Testis (tissue), 2 donors: ENCODE results near the gene ST3GAL5.

Experiments used
- POLR2A ChIP-seq: fragments of 450-650 bp; IDR thresholded peaks from one replicate; pipeline ENCODE4 v1.6.1; 2017; ENCODE audit warnings: antibody characterized with exemption, mild to moderate bottlenecking, moderate library complexity
- TF ChIP-seq, protein P1 (sequence below), 3 experiments: fragments of 450-650 bp in 2 of 3; fragments of 200-600 bp in 1 of 3; sonication (generic) in 1 of 3; IDR thresholded peaks; one replicate each; pipeline ENCODE4 v1.5.1; 2016 to 2019; ENCODE audit warnings: antibody characterized with exemption in 3 of 3, mild to moderate bottlenecking in 2 of 3, moderate library complexity in 1 of 3

DNA sequence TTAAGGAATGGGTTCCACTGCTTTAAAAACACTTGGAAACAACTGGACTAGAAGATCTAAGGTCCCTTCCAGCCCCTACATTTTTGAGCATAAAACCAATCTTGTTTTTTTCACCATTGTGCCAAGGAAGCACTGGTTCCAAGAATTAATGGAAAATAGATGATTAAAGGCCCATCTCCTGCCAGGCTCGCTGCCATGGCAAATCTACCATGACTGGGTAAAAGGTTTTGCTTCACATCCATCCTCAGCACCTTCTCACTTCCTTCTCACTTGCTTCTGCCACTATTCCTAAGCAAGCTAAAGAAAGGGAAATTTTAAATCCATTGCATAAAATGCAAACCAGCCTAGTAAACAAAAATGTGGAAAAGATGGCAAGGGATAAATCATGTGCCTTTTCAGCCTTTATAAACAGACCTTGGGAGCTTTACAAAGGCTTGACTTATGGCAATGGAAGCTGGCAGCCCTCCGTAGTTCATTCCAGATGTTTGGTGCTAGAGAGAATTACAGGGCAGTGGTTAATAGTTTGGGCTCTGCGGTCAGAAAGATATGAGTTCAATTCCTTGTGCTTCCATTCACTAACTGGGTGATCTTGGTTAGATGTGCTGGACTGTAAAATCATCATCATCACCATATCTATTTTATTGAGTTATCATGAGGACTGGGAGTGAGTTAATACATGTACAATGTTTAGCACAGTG, 27.0 kb upstream of the ST3GAL5 start:
- TF ChIP-seq, protein P1, sequence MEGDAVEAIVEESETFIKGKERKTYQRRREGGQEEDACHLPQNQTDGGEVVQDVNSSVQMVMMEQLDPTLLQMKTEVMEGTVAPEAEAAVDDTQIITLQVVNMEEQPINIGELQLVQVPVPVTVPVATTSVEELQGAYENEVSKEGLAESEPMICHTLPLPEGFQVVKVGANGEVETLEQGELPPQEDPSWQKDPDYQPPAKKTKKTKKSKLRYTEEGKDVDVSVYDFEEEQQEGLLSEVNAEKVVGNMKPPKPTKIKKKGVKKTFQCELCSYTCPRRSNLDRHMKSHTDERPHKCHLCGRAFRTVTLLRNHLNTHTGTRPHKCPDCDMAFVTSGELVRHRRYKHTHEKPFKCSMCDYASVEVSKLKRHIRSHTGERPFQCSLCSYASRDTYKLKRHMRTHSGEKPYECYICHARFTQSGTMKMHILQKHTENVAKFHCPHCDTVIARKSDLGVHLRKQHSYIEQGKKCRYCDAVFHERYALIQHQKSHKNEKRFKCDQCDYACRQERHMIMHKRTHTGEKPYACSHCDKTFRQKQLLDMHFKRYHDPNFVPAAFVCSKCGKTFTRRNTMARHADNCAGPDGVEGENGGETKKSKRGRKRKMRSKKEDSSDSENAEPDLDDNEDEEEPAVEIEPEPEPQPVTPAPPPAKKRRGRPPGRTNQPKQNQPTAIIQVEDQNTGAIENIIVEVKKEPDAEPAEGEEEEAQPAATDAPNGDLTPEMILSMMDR (IDR thresholded peaks at IDR 0.05) = no peak
- no peak for TF ChIP-seq POLR2A
